Breast epithelium (tissue), 4 donors: ENCODE measurements around the gene PFKFB2. TPM values are rescaled to one million over a fixed set of nuclear protein-coding genes. Genes with fewer than 3 reads are reported as not detected.

Experiments used
- DNase-seq, 2 donors: peaks; one replicate each; pipeline ENCODE4 v3.0.0-alpha.2; 2019; ENCODE audit warnings: low spot score in 2 of 2
- H3K27ac ChIP-seq, 2 donors: fragments of 200-600 bp; sonication (generic) in 1 of 2; one replicate each; pipeline ENCODE4 v1.5.1; 2016 to 2019; ENCODE audit warnings: mild to moderate bottlenecking in 1 of 2
- H3K27me3 ChIP-seq, 2 donors: fragments of 200-600 bp; sonication (generic) in 1 of 2; one replicate each; pipeline versions ENCODE4 v1.5.1 to v1.6.0; 2017 to 2019; ENCODE audit warnings: control low read depth in 1 of 2, mild to moderate bottlenecking in 1 of 2
- H3K36me3 ChIP-seq: fragments of 200-600 bp; one replicate; pipeline ENCODE4 v1.5.1; 2019
- H3K4me1 ChIP-seq, 2 donors: fragments of 200-600 bp; sonication (generic); one replicate each; pipeline ENCODE4 v1.5.1; 2016 to 2019; ENCODE audit warnings: control low read depth in 1 of 2
- H3K4me3 ChIP-seq, 3 donors: fragments of 200-600 bp; sonication (generic); 1 replicate in 2 of 3; 2 replicates in 1 of 3; pipeline ENCODE4 v1.5.1; 2016 to 2019; ENCODE audit warnings: mild to moderate bottlenecking in 3 of 3, moderate library complexity in 2 of 3
- H3K9me3 ChIP-seq, 2 donors: fragments of 200-600 bp; sonication (generic) in 1 of 2; one replicate each; pipeline ENCODE4 v1.5.1; 2016 to 2019; ENCODE audit warnings: control low read depth in 1 of 2
- CTCF ChIP-seq, 3 donors: fragments of 450-650 bp; IDR thresholded peaks; one replicate each; pipeline ENCODE4 v1.5.1; 2016 to 2017; ENCODE audit warnings: antibody characterized with exemption in 3 of 3, mild to moderate bottlenecking in 3 of 3, moderate library complexity in 3 of 3
- POLR2A ChIP-seq: fragments of 450-650 bp; IDR thresholded peaks from one replicate; pipeline ENCODE4 v1.6.1; 2016; ENCODE audit warnings: antibody characterized with exemption, mild to moderate bottlenecking, moderate library complexity
- POLR2AphosphoS5 ChIP-seq, 3 donors: sonication (generic); formaldehyde crosslinking; IDR thresholded peaks; one replicate each; pipeline ENCODE4 v1.6.1; 2017; ENCODE audit warnings: antibody characterized with exemption in 3 of 3
- intact Hi-C: fragments of 100-400 bp; cut with DNase I; formaldehyde crosslinking; loops from one replicate; pipeline ENCODE4 v1.15.1; 2023; ENCODE audit warnings: low total_unique reads
- total RNA-seq, 3 donors: library from RNA; depleted of rRNA; stranded (reverse); fragments of >200 nt; gene quantifications; one replicate each; pipeline ENCODE4 v1.1.0, GENCODE V29; 2016

The PFKFB2 gene
- total RNA-seq, 3 donors from 2014 or later, result 7.5 to 13.2 (median 8.2) TPM

GRCh38 chr1:207093944-207094343 lies 40.9 kb downstream of the PFKFB2 start:
- no peaks in the 10 kb centered on the region for H3K9me3 ChIP-seq
- TF ChIP-seq POLR2A (no peak), POLR2AphosphoS5 (IDR thresholded peaks at IDR 0.05) (no peak), CTCF (IDR thresholded peaks at IDR 0.05) (no peak)
- intact Hi-C loops, result no loop called here

GRCh38 chr1:207097871-207098324 lies 44.8 kb downstream of the PFKFB2 start:
- Histone ChIP-seq H3K27me3 (no peaks in the 10 kb centered on the region), H3K4me1 (no peaks in the 10 kb centered on the region), H3K36me3 (no peaks in the 10 kb centered on the region), H3K27ac (no peak overlapping the region), H3K9me3 (no peaks in the 10 kb centered on the region), H3K4me3 (no peak overlapping the region)
- intact Hi-C loops, result no loop called here
- no peak for DNase-seq
- TF ChIP-seq POLR2AphosphoS5 (IDR thresholded peaks at IDR 0.05) (no peak), CTCF (IDR thresholded peaks at IDR 0.05) (no peak), POLR2A (no peak)

More at GRCh38 chr1:207093944-207094343, 40.9 kb downstream of the PFKFB2 start:
- DNase-seq, result no peak
- H3K4me3 ChIP-seq, result no peak overlapping the region
- no peaks in the 10 kb centered on the region for H3K27me3 ChIP-seq
- no peaks in the 10 kb centered on the region for H3K36me3 ChIP-seq
- no peaks in the 10 kb centered on the region for H3K4me1 ChIP-seq
- no peak overlapping the region for H3K27ac ChIP-seq

- TF ChIP-seq CTCF (IDR thresholded peaks at IDR 0.05) (no peak), POLR2A (no peak), POLR2AphosphoS5 (IDR thresholded peaks at IDR 0.05) (no peak)
- Histone ChIP-seq H3K36me3 (no peaks in the 10 kb centered on the region), H3K4me3 (no peak overlapping the region), H3K27ac (no peak overlapping the region), H3K4me1 (no peaks in the 10 kb centered on the region), H3K27me3 (no peaks in the 10 kb centered on the region), H3K9me3 (no peaks in the 10 kb centered on the region)
- no peak for DNase-seq
- intact Hi-C loops, result no loop called here
These were observed 48.6 kb downstream of the PFKFB2 start for GRCh38 chr1:207101720-207102119.

- H3K4me3 ChIP-seq, result no peak overlapping the region
- intact Hi-C loops, result no loop called here
- H3K27me3 ChIP-seq, result no peaks in the 10 kb centered on the region
- no peak overlapping the region for H3K27ac ChIP-seq
- no peaks in the 10 kb centered on the region for H3K9me3 ChIP-seq
- H3K4me1 ChIP-seq, result no peaks in the 10 kb centered on the region
- TF ChIP-seq POLR2AphosphoS5 (IDR thresholded peaks at IDR 0.05) (no peak), POLR2A (no peak)
- DNase-seq, result no peak
- H3K36me3 ChIP-seq, result no peaks in the 10 kb centered on the region
These were observed 49.1 kb downstream of the PFKFB2 start for GRCh38 chr1:207102146-207102545.

GRCh38 chr1:207102659-207103058 lies 49.6 kb downstream of the PFKFB2 start:
- Histone ChIP-seq H3K4me3 (no peak overlapping the region), H3K4me1 (no peaks in the 10 kb centered on the region), H3K27ac (no peak overlapping the region), H3K9me3 (no peaks in the 10 kb centered on the region), H3K36me3 (no peaks in the 10 kb centered on the region), H3K27me3 (no peaks in the 10 kb centered on the region)
- TF ChIP-seq POLR2AphosphoS5 (IDR thresholded peaks at IDR 0.05) (no peak), POLR2A (no peak), CTCF (IDR thresholded peaks at IDR 0.05) (no peak)
- no peak for DNase-seq
- intact Hi-C loops, result no loop called here

GRCh38 chr1:207103892-207104373 lies 50.9 kb downstream of the PFKFB2 start, which contains the start of gene C4BPA:
TSS of gene C4BPA (plus strand) at chr1:207104233. CDS start at chr1:207113026, 8,793 bp downstream.
- Histone ChIP-seq H3K36me3 (no peaks in the 10 kb centered on the region), H3K27me3 (no peaks in the 10 kb centered on the region), H3K4me1 (no peaks in the 10 kb centered on the region), H3K27ac (peak within 1 kb of the TSS; percentile 19 to 60), H3K4me3 (no peak within 1 kb of the TSS), H3K9me3 (no peaks in the 10 kb centered on the region)
- no peak for TF ChIP-seq POLR2AphosphoS5 (IDR thresholded peaks at IDR 0.05)
- no peak for TF ChIP-seq CTCF (IDR thresholded peaks at IDR 0.05)
- no peak for TF ChIP-seq POLR2A
- intact Hi-C loops, result no loop called here
- DNase-seq, result no peak
